H9 (cell line): ENCODE data around the gene TSPAN9. TPM values are rescaled to one million over a fixed set of nuclear protein-coding genes. Genes with fewer than 3 reads are reported as not detected.
A peak's percentile ranks its signal among the peaks of the same experiment; 100 is the strongest.

ENCODE experiments used
- DNase-seq: peaks from one replicate; pipeline ENCODE4 v3.0.0-alpha.2; 2017
- H2AFZ ChIP-seq: one replicate; pipeline ENCODE4 v1.6.1; 2013; ENCODE audit warnings: mild to moderate bottlenecking, low read length, control low read depth, moderate library complexity
- H2AK5ac ChIP-seq: 2 replicates; pipeline ENCODE4 v1.6.1; 2013; ENCODE audit warnings: low read length, control low read depth, mixed read lengths; ENCODE audit not compliant: insufficient read length
- H2BK120ac ChIP-seq: one replicate; pipeline ENCODE4 v1.6.1; 2013; ENCODE audit warnings: low read depth, mild to moderate bottlenecking, low read length, control low read depth, inconsistent platforms; ENCODE audit not compliant: poor library complexity, severe bottlenecking
- H2BK12ac ChIP-seq: 2 replicates; pipeline ENCODE4 v1.6.1; 2013; ENCODE audit warnings: low read length, control low read depth, mixed read lengths, low read depth; ENCODE audit not compliant: insufficient read length
- H2BK15ac ChIP-seq: 2 replicates; pipeline ENCODE4 v1.6.1; 2013; ENCODE audit warnings: low read depth, low read length, control low read depth
- H2BK20ac ChIP-seq: one replicate; pipeline ENCODE4 v1.6.1; 2013; ENCODE audit warnings: low read depth, mild to moderate bottlenecking, low read length, control low read depth, inconsistent platforms; ENCODE audit not compliant: poor library complexity, severe bottlenecking
- H2BK5ac ChIP-seq: 2 replicates; pipeline ENCODE4 v1.6.1; 2013; ENCODE audit warnings: low read length, control low read depth, mixed read lengths; ENCODE audit not compliant: insufficient read length
- H3K14ac ChIP-seq: 2 replicates; pipeline ENCODE4 v1.6.1; 2013; ENCODE audit warnings: low read length, control low read depth; ENCODE audit not compliant: insufficient read depth
- H3K18ac ChIP-seq: 2 replicates; pipeline ENCODE4 v1.6.1; 2013; ENCODE audit warnings: low read depth, mild to moderate bottlenecking, mixed read lengths, low read length, control low read depth; ENCODE audit not compliant: insufficient read length
- H3K23ac ChIP-seq: 2 replicates; pipeline ENCODE4 v1.6.1; 2013; ENCODE audit warnings: low read length, control low read depth, mixed read lengths, low read depth; ENCODE audit not compliant: insufficient read length
- H3K23me2 ChIP-seq: 2 replicates; pipeline ENCODE4 v1.6.1; 2013; ENCODE audit warnings: low read depth, mild to moderate bottlenecking, mixed read lengths, low read length, control low read depth; ENCODE audit not compliant: insufficient read length, poor library complexity, severe bottlenecking
- H3K27ac ChIP-seq: 2 replicates; pipeline ENCODE4 v1.5.1; 2013; ENCODE audit warnings: low read length, control low read depth, mixed read lengths, low read depth; ENCODE audit not compliant: insufficient read length
- H3K27me3 ChIP-seq: 2 replicates; pipeline ENCODE4 v1.6.1; 2013; ENCODE audit warnings: low read length, control low read depth, inconsistent platforms; ENCODE audit not compliant: insufficient read depth
- H3K4ac ChIP-seq: 2 replicates; pipeline ENCODE4 v1.6.1; 2013; ENCODE audit warnings: low read depth, mild to moderate bottlenecking, control low read depth, inconsistent platforms, low read length, moderate library complexity
- H3K4me1 ChIP-seq: 2 replicates; pipeline ENCODE4 v1.6.1; 2013; ENCODE audit warnings: low read length, control low read depth, inconsistent platforms; ENCODE audit not compliant: insufficient read depth
- H3K4me2 ChIP-seq: 2 replicates; pipeline ENCODE4 v1.6.1; 2013; ENCODE audit warnings: low read length, control low read depth, mixed read lengths; ENCODE audit not compliant: insufficient read length, insufficient read depth
- H3K56ac ChIP-seq: 2 replicates; pipeline ENCODE4 v1.6.1; 2013; ENCODE audit warnings: low read depth, mild to moderate bottlenecking, mixed read lengths, low read length, control low read depth; ENCODE audit not compliant: insufficient read length
- H3K79me1 ChIP-seq: 2 replicates; pipeline ENCODE4 v1.6.1; 2013; ENCODE audit warnings: low read depth, mild to moderate bottlenecking, moderate library complexity, low read length, control low read depth, inconsistent platforms; ENCODE audit not compliant: insufficient read depth, poor library complexity, severe bottlenecking
- H3K79me2 ChIP-seq: 2 replicates; pipeline ENCODE4 v1.6.1; 2013; ENCODE audit warnings: low read length, control low read depth, inconsistent platforms; ENCODE audit not compliant: insufficient read depth
- H3K9ac ChIP-seq: 2 replicates; pipeline ENCODE4 v1.6.1; 2013; ENCODE audit warnings: low read length, control low read depth, mixed read lengths; ENCODE audit not compliant: insufficient read length; ENCODE audit errors: extremely low read depth
- H3K9me3 ChIP-seq: one replicate; pipeline ENCODE4 v1.6.1; 2013; ENCODE audit warnings: low read depth, low read length, inconsistent platforms; ENCODE audit not compliant: control insufficient read depth
- H3T11ph ChIP-seq: one replicate; pipeline ENCODE4 v1.6.1; 2013; ENCODE audit warnings: mild to moderate bottlenecking, low read length, control low read depth, inconsistent platforms
- H4K20me1 ChIP-seq: one replicate; pipeline ENCODE4 v1.6.1; 2013; ENCODE audit not compliant: control insufficient read depth, insufficient read length, insufficient read depth
- H4K5ac ChIP-seq: 2 replicates; pipeline ENCODE4 v1.6.1; 2013; ENCODE audit warnings: low read depth, mild to moderate bottlenecking, mixed read lengths, low read length, control low read depth; ENCODE audit not compliant: insufficient read length
- H4K8ac ChIP-seq: replicated peaks from 2 replicates; pipeline ENCODE4 v1.6.1; 2013; ENCODE audit warnings: low read length, control low read depth, mixed read lengths, low read depth; ENCODE audit not compliant: insufficient read length
- H4K91ac ChIP-seq: 2 replicates; pipeline ENCODE4 v1.6.1; 2013; ENCODE audit warnings: low read depth, mild to moderate bottlenecking, moderate library complexity, mixed read lengths, low read length, control low read depth; ENCODE audit not compliant: insufficient read length
- H3K27ac Mint-ChIP-seq, 3 experiments: 2 replicates in 2 of 3; 3 replicates in 1 of 3; pipeline ENCODE4 v1.8.0; 2020 to 2021; ENCODE audit warnings: mixed read lengths in 3 of 3, mild to moderate bottlenecking in 1 of 3, moderate library complexity in 1 of 3
- H3K27me3 Mint-ChIP-seq: 2 replicates; pipeline ENCODE4 v1.8.0; 2021; ENCODE audit warnings: low read depth, mild to moderate bottlenecking, moderate library complexity, mixed read lengths
- H3K36me3 Mint-ChIP-seq, 3 experiments: 2 replicates in 2 of 3; 3 replicates in 1 of 3; pipeline ENCODE4 v1.8.0; 2020 to 2021; ENCODE audit warnings: low read depth in 3 of 3, mixed read lengths in 3 of 3; ENCODE audit not compliant: insufficient read depth in 1 of 3
- H3K4me1 Mint-ChIP-seq, 2 experiments: 2 replicates each; pipeline ENCODE4 v1.8.0; 2020; ENCODE audit warnings: mixed read lengths in 2 of 2
- H3K4me3 Mint-ChIP-seq, 2 experiments: 2 replicates in 1 of 2; 3 replicates in 1 of 2; pipeline ENCODE4 v1.8.0; 2020 to 2021; ENCODE audit warnings: mild to moderate bottlenecking in 2 of 2, mixed read lengths in 2 of 2, moderate library complexity in 1 of 2
- H3K9me3 Mint-ChIP-seq, 2 experiments: 2 replicates in 1 of 2; 3 replicates in 1 of 2; pipeline ENCODE4 v1.8.0; 2020; ENCODE audit warnings: mild to moderate bottlenecking in 2 of 2, mixed read lengths in 2 of 2, moderate library complexity in 1 of 2
- CTCF ChIP-seq: fragments of 200-600 bp; sonication (generic); conservative IDR thresholded peaks from 3 replicates; pipeline ENCODE4 v1.8.0; 2021; ENCODE audit warnings: antibody characterized with exemption, mild to moderate bottlenecking
- WGBS: extraction: QIAGEN DNeasy Blood & Tissue Kit; methylation state at CpG from one replicate; pipeline ENCODE4 v1.1.7; 2013; ENCODE audit warnings: missing lambda C conversion rate, low lambda C conversion rate, mixed read lengths; ENCODE audit not compliant: insufficient read length; ENCODE audit errors: extremely low coverage; 5-methylcytosine and 5-hydroxymethylcytosine counted together
- total RNA-seq: library from RNA; stranded (reverse); gene quantifications from 2 replicates; pipeline ENCODE4 v1.2.1, GENCODE V29; 2021

Gene TSPAN9
- total RNA-seq, 1 experiment from 2014 or later: 19.0 TPM

- H3K79me2 ChIP-seq: no peaks in the 10 kb centered on the region
- H4K5ac ChIP-seq: no peak overlapping the region
- no peak overlapping the region for H2BK5ac ChIP-seq
- no peaks in the 10 kb centered on the region for H3K23me2 ChIP-seq
- no peaks in the 10 kb centered on the region for H4K20me1 ChIP-seq
- H3K14ac ChIP-seq: no peak overlapping the region; the same call in 1 of the 2 replicates
- no peaks in the 10 kb centered on the region for H3K79me1 ChIP-seq
- H2BK12ac ChIP-seq: no peak overlapping the region
- no peak overlapping the region for H2BK120ac ChIP-seq
- H2AFZ ChIP-seq: no peak overlapping the region
- no peak overlapping the region for H2AK5ac ChIP-seq
- H2BK20ac ChIP-seq: no peak overlapping the region
- peaks cover 12 to 17% of the 10 kb centered on the region in 2 experiments for H3K4me1 Mint-ChIP-seq
- no peak overlapping the region for H3K9ac ChIP-seq
- H3K27me3 ChIP-seq: no peaks in the 10 kb centered on the region
- H3K18ac ChIP-seq: no peak overlapping the region
- no CpG with 5 or more reads among the region's 16 CpGs for WGBS
- H4K91ac ChIP-seq: no peak overlapping the region
- no peak overlapping the region for H2BK15ac ChIP-seq
- no peak overlapping the region for H3K4me2 ChIP-seq
- H3K9me3 ChIP-seq: no peaks in the 10 kb centered on the region
- H3K9me3 Mint-ChIP-seq: no peaks in the 10 kb centered on the region
- no peak overlapping the region for H4K8ac ChIP-seq
- H3K27ac ChIP-seq: no peak overlapping the region
- no peak overlapping the region for H3K23ac ChIP-seq
- H3K27ac Mint-ChIP-seq: peak overlapping the region in 1 of 3 experiments; percentile 41; a peak in 1 of 7 replicates
- no peak for DNase-seq
- TF ChIP-seq CTCF: no peak
- peaks cover 16% of the 10 kb centered on the region for H3K27me3 Mint-ChIP-seq
- no peak overlapping the region for H3K4ac ChIP-seq
- no peak overlapping the region for H3K4me3 Mint-ChIP-seq
- H3K56ac ChIP-seq: no peak overlapping the region
- H3T11ph ChIP-seq: no peak overlapping the region
- no peaks in the 10 kb centered on the region for H3K36me3 Mint-ChIP-seq
- no peaks in the 10 kb centered on the region for H3K4me1 ChIP-seq
Observed at GRCh38 chr12:3295646-3296408, 218.6 kb downstream of the TSPAN9 start.
